PC-3 (cell line): ENCODE results near the gene SF3B2. TPM values are rescaled to one million over a fixed set of nuclear protein-coding genes. Genes with fewer than 3 reads are reported as not detected.

Experiments used
- ATAC-seq: fragments of 200-7000 bp; cut with Tn5 transposase; 2 replicates; pipeline ENCODE4 v1.9.1; 2020; ENCODE audit warnings: mild to moderate bottlenecking, moderate library complexity
- BruUV-seq: library from RNA; stranded (reverse); fragments of 400-500 nt; replicated peaks from 2 replicates; lab custom pipeline; 2021; lab: Mats Ljungman, UMichigan
- CTCF ChIA-PET: fragments of 300-600 bp; sonication (Branson Sonifier 250); formaldehyde crosslinking; loops from one replicate; lab custom pipeline; 2022; ENCODE audit warnings: antibody characterized with exemption; lab: Charles Lee
- POLR2A ChIA-PET: fragments of 300-600 bp; sonication (Branson Sonifier 250); formaldehyde crosslinking; loops from one replicate; lab custom pipeline; 2022; ENCODE audit warnings: antibody characterized with exemption; ENCODE audit not compliant: unreplicated experiment; lab: Charles Lee
- DNase-seq: peaks from one replicate; pipeline ENCODE4 v3.0.0-alpha.2; 2015
- H2AFZ ChIP-seq: fragments of 300-600 bp; sonication (generic); 2 replicates; pipeline ENCODE4 v1.6.0; 2016; ENCODE audit warnings: antibody characterized with exemption, low read length
- H3F3A ChIP-seq: fragments of 300-600 bp; sonication (generic); one replicate; pipeline ENCODE4 v1.6.0; 2017; ENCODE audit warnings: antibody characterized with exemption, low read length, control low read depth, mild to moderate bottlenecking; ENCODE audit not compliant: unreplicated experiment
- H3K27ac ChIP-seq: fragments of 300-600 bp; sonication (generic); 2 replicates; pipeline ENCODE4 v1.5.1; 2016; ENCODE audit warnings: mild to moderate bottlenecking, low read length
- H3K27me3 ChIP-seq: fragments of 300-600 bp; sonication (generic); 2 replicates; pipeline ENCODE4 v1.6.1; 2016; ENCODE audit warnings: low read length, mixed read lengths
- H3K36me3 ChIP-seq: fragments of 300-600 bp; sonication (generic); 2 replicates; pipeline ENCODE4 v1.6.1; 2016; ENCODE audit warnings: low read depth, mixed run types, low read length, mixed read lengths
- H3K4me1 ChIP-seq: fragments of 300-600 bp; sonication (generic); 2 replicates; pipeline ENCODE4 v1.5.1; 2016; ENCODE audit warnings: low read length; ENCODE audit not compliant: insufficient read depth
- H3K4me2 ChIP-seq: fragments of 300-600 bp; sonication (generic); 2 replicates; pipeline ENCODE4 v1.6.0; 2016; ENCODE audit warnings: low read length
- H3K4me3 ChIP-seq: fragments of 300-600 bp; sonication (generic); 2 replicates; pipeline ENCODE4 v1.5.1; 2016; ENCODE audit warnings: mild to moderate bottlenecking, low read length, mixed read lengths
- H3K79me2 ChIP-seq: fragments of 300-600 bp; sonication (generic); 2 replicates; pipeline ENCODE4 v1.6.1; 2017; ENCODE audit warnings: low read length, mixed read lengths
- H3K9ac ChIP-seq: fragments of 300-600 bp; sonication (generic); 2 replicates; pipeline ENCODE4 v1.6.0; 2016; ENCODE audit warnings: mild to moderate bottlenecking, low read length
- H3K9me2 ChIP-seq: fragments of 300-600 bp; sonication (generic); replicated peaks from 2 replicates; pipeline ENCODE4 v1.6.1; 2016; ENCODE audit warnings: mixed run types, low read length, mixed read lengths
- H3K9me3 ChIP-seq: fragments of 300-600 bp; sonication (generic); 2 replicates; pipeline ENCODE4 v1.6.1; 2016; ENCODE audit warnings: low read length, mixed read lengths
- H4K20me1 ChIP-seq: fragments of 300-600 bp; sonication (generic); 2 replicates; pipeline ENCODE4 v1.6.1; 2016; ENCODE audit warnings: low read length, mixed read lengths
- EZH2 ChIP-seq: fragments of 300-600 bp; sonication (generic); IDR thresholded peaks from one replicate; pipeline ENCODE4 v1.6.1; 2017; ENCODE audit warnings: antibody characterized with exemption, mild to moderate bottlenecking, low read length; ENCODE audit not compliant: unreplicated experiment
- EZH2phosphoT487 ChIP-seq: fragments of 300-600 bp; sonication (generic); IDR thresholded peaks from 2 replicates; pipeline ENCODE4 v1.6.1; 2018; ENCODE audit warnings: mild to moderate bottlenecking, antibody characterized with exemption, low read length, borderline replicate concordance
- intact Hi-C: fragments of 100-400 bp; cut with micrococcal nuclease; formaldehyde crosslinking; loops from 2 replicates; pipeline ENCODE4 v1.9.0; 2023
- total RNA-seq: library from RNA; depleted of rRNA; stranded (reverse); fragments of >200 nt; gene quantifications from 2 replicates; pipeline ENCODE4 v1.2.3, GENCODE V29; 2014
- TF ChIP-seq, protein P1 (sequence below): fragments of 300-600 bp; sonication (generic); conservative IDR thresholded peaks from 2 replicates; pipeline ENCODE4 v1.5.1; 2017; ENCODE audit warnings: antibody characterized with exemption, low read depth, mild to moderate bottlenecking, low read length

The SF3B2 gene
- total RNA-seq, 1 experiment from 2014 or later, result 241 TPM

GRCh38 chr11:66106786-66107599, 54.8 kb downstream of the SF3B2 start:
- ATAC-seq (peak; percentile 39), DNase-seq (peak; percentile 62)
- Histone ChIP-seq H3K4me3 (no peak overlapping the region), H3K4me2 (peak overlapping the region; percentile 27), H3K36me3 (no peaks in the 10 kb centered on the region), H3K9me2 (no peaks in the 10 kb centered on the region), H3K9ac (no peak overlapping the region), H2AFZ (no peak overlapping the region), H3K79me2 (peaks cover 62% of the 10 kb centered on the region), H3K4me1 (peaks cover 36% of the 10 kb centered on the region), H3F3A (no peaks in the 10 kb centered on the region), H3K9me3 (no peaks in the 10 kb centered on the region), H4K20me1 (no peaks in the 10 kb centered on the region), H3K27me3 (no peaks in the 10 kb centered on the region), H3K27ac (peak overlapping the region; percentile 32)
- BruUV-seq, result no TSS peak
- ChIA-PET CTCF (no interaction called here), POLR2A (no interaction called here)
- intact Hi-C loops, result no loop called here
- TF ChIP-seq, protein P1, sequence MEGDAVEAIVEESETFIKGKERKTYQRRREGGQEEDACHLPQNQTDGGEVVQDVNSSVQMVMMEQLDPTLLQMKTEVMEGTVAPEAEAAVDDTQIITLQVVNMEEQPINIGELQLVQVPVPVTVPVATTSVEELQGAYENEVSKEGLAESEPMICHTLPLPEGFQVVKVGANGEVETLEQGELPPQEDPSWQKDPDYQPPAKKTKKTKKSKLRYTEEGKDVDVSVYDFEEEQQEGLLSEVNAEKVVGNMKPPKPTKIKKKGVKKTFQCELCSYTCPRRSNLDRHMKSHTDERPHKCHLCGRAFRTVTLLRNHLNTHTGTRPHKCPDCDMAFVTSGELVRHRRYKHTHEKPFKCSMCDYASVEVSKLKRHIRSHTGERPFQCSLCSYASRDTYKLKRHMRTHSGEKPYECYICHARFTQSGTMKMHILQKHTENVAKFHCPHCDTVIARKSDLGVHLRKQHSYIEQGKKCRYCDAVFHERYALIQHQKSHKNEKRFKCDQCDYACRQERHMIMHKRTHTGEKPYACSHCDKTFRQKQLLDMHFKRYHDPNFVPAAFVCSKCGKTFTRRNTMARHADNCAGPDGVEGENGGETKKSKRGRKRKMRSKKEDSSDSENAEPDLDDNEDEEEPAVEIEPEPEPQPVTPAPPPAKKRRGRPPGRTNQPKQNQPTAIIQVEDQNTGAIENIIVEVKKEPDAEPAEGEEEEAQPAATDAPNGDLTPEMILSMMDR, result no peak
- no peak for TF ChIP-seq EZH2
- no peak for TF ChIP-seq EZH2phosphoT487

- Histone ChIP-seq H3K36me3 (no peaks in the 10 kb centered on the region), H3K9me3 (no peaks in the 10 kb centered on the region), H3K4me2 (no peak overlapping the region), H3K9me2 (no peaks in the 10 kb centered on the region), H4K20me1 (no peaks in the 10 kb centered on the region), H2AFZ (no peak overlapping the region), H3F3A (peaks cover 8% of the 10 kb centered on the region), H3K9ac (no peak overlapping the region), H3K27me3 (no peaks in the 10 kb centered on the region), H3K79me2 (peaks cover 63% of the 10 kb centered on the region), H3K27ac (peak overlapping the region; percentile 32; the same call in 1 of the 2 replicates), H3K4me3 (no peak overlapping the region), H3K4me1 (peaks cover 45% of the 10 kb centered on the region)
- intact Hi-C loops, result no loop called here
- ATAC-seq (no peak), DNase-seq (no peak)
- no TSS peak for BruUV-seq
- CTCF ChIA-PET, result no interaction called here
- no peak for TF ChIP-seq EZH2phosphoT487
- POLR2A ChIA-PET, result no interaction called here
These were observed 55.7 kb downstream of the SF3B2 start for GRCh38 chr11:66107600-66108510.

DNA sequence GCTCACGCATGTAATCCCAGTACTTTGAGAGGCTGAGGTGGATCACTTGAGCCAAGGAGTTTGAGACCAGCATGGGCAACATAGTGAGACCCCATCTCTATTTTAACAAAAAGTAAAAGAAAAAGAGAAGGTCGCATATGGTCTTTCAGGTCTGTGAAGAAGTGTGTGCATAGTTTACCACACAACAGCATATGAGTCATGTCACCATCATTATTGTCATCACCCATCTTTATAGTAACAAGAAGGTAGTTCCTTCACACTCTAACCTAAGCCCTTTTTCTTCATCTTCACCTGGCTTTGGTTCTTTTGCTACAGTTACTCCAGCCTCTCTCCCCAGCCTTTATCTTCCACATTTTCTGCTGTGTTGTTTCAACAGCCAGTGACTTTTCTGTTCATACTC, 57.1 kb downstream of the SF3B2 start:
- intact Hi-C loops, result no loop called here
- Histone ChIP-seq H3K9me3 (no peaks in the 10 kb centered on the region), H2AFZ (no peak overlapping the region), H3K79me2 (peaks cover 61% of the 10 kb centered on the region), H3K4me1 (peaks cover 58% of the 10 kb centered on the region), H3F3A (peaks cover 18% of the 10 kb centered on the region), H3K4me3 (no peak overlapping the region), H3K9me2 (no peaks in the 10 kb centered on the region), H3K9ac (no peak overlapping the region), H3K4me2 (peak overlapping the region; percentile 30), H4K20me1 (no peaks in the 10 kb centered on the region), H3K27me3 (no peaks in the 10 kb centered on the region), H3K27ac (0 out of 2 replicates have a peak overlapping the region, but pooled peaks have one; percentile 3), H3K36me3 (no peaks in the 10 kb centered on the region)
- TF ChIP-seq, protein P1, result no peak
- TF ChIP-seq EZH2 (no peak), EZH2phosphoT487 (no peak)
- BruUV-seq, result no TSS peak
- DNase-seq, result peak; percentile 63
- ChIA-PET CTCF (no interaction called here), POLR2A (no interaction called here)
- no peak for ATAC-seq
